ENCODE measurements around the gene NDUFS6. TPM values are rescaled to one million over a fixed set of nuclear protein-coding genes. Genes with fewer than 3 reads are reported as not detected.

Gene NDUFS6
- total RNA-seq, 1 donor from 2014 or later, result 35.1 TPM

DNA sequence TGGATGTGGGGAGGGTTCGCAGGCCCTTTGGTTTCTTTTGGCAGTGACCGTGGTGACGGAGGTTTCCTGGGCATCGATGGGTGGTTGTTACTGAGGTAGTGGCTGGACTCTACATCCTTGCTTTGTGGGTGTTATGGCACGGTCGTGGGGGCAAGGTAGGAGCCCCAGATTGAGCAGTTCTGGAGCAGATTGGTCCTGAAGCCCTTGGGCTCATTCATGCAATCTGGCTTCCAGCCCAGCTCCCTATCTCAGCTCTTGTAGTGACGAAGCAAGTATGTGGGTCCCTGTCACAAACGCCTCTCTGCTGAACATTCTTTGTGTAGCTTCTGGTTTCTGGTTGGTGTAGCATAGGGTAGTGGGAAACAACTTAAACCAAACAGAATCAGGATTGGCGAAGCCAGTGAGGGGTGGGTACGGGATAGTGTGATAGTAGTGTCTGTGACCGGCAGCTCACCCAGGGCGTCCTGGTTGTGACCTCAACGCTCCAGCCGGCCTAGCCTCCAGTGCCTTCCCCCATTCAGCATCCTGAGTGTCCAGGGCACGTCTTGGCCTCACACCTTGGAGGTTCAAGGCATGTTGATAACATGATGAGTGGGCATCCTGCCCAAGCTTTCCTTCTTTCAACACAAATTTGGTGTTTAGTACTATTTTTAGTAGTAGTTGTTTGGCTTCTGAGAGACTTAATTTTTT is 2.9 kb downstream of the NDUFS6 start:
- Mint-ChIP-seq H3K9me3 (ENCODE audit: unreplicated experiment) (no peaks in the 10 kb centered on the region), H3K36me3 (ENCODE audit: unreplicated experiment) (peaks cover 36% of the 10 kb centered on the region), H3K4me1 (ENCODE audit: unreplicated experiment) (peaks cover 24% of the 10 kb centered on the region), H3K27ac (ENCODE audit: unreplicated experiment) (no peak overlapping the region), H3K27me3 (ENCODE audit: unreplicated experiment) (no peaks in the 10 kb centered on the region), H3K4me3 (ENCODE audit: unreplicated experiment) (no peak overlapping the region)
- TF ChIP-seq CTCF (IDR thresholded peaks at IDR 0.05), result no peak
- no peak for DNase-seq (ENCODE audit: extremely low spot score, unreplicated experiment)

GRCh38 chr5:1805326-1805725 is 4.1 kb downstream of the NDUFS6 start:
- Mint-ChIP-seq H3K4me1 (ENCODE audit: unreplicated experiment) (peaks cover 20% of the 10 kb centered on the region), H3K27me3 (ENCODE audit: unreplicated experiment) (no peaks in the 10 kb centered on the region), H3K27ac (ENCODE audit: unreplicated experiment) (no peak overlapping the region), H3K4me3 (ENCODE audit: unreplicated experiment) (no peak overlapping the region), H3K36me3 (ENCODE audit: unreplicated experiment) (peaks cover 44% of the 10 kb centered on the region), H3K9me3 (ENCODE audit: unreplicated experiment) (no peaks in the 10 kb centered on the region)
- no peak for TF ChIP-seq CTCF (IDR thresholded peaks at IDR 0.05)
- no peak for DNase-seq (ENCODE audit: extremely low spot score, unreplicated experiment)

DNA sequence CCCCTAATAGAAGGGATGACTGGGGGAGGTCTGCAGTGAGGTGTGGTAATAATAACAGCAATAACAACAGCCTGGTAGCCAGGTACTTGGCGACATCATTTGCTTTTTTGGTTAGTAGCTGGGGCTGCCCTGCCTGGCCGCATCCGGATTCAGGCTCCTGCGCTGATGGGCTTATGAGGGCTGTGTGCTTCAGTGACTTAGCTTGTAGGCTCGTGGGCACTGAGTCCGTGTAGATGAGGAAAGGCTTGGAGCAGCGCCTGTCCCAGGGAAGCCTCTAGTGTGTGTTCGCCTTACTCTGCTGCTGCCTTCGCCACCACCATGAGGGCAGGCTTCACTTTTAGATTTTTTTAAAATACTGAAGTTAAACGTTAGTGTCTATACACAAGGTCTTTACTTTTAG is 4.5 kb downstream of the NDUFS6 start:
- Mint-ChIP-seq H3K36me3 (ENCODE audit: unreplicated experiment) (peaks cover 49% of the 10 kb centered on the region), H3K9me3 (ENCODE audit: unreplicated experiment) (no peaks in the 10 kb centered on the region), H3K4me1 (ENCODE audit: unreplicated experiment) (peaks cover 16% of the 10 kb centered on the region), H3K27me3 (ENCODE audit: unreplicated experiment) (no peaks in the 10 kb centered on the region), H3K4me3 (ENCODE audit: unreplicated experiment) (no peak overlapping the region), H3K27ac (ENCODE audit: unreplicated experiment) (no peak overlapping the region)
- no peak for DNase-seq (ENCODE audit: extremely low spot score, unreplicated experiment)
- no peak for TF ChIP-seq CTCF (IDR thresholded peaks at IDR 0.05)

DNA sequence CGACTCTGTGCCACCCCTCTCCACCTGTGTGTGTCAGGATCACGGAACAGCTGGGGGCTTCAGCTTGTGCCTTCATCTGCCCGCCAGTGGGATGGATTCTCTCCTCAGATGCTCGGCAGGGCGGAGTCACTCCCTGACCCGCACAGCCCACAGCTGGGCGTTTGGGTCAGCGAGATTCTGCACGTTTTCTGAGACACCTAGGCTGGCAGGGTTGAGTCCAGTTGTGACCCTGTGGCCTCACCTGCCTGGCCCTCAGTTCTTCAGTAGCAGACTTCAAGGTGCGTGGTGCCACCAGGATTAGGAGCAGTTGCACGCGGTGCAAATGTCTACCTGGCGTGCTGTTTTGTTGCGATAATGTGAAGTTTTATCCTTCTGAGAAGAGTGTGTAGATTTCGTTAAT is 5.0 kb downstream of the NDUFS6 start:
- peaks cover 52% of the 10 kb centered on the region for H3K36me3 Mint-ChIP-seq (ENCODE audit: unreplicated experiment)
- TF ChIP-seq CTCF (IDR thresholded peaks at IDR 0.05), result no peak
- DNase-seq (ENCODE audit: extremely low spot score, unreplicated experiment), result no peak
- no peaks in the 10 kb centered on the region for H3K9me3 Mint-ChIP-seq (ENCODE audit: unreplicated experiment)
- H3K27me3 Mint-ChIP-seq (ENCODE audit: unreplicated experiment), result no peaks in the 10 kb centered on the region
- H3K4me1 Mint-ChIP-seq (ENCODE audit: unreplicated experiment), result peaks cover 14% of the 10 kb centered on the region
- H3K4me3 Mint-ChIP-seq (ENCODE audit: unreplicated experiment), result no peak overlapping the region
- no peak overlapping the region for H3K27ac Mint-ChIP-seq (ENCODE audit: unreplicated experiment)

- peaks cover 56% of the 10 kb centered on the region for H3K36me3 Mint-ChIP-seq (ENCODE audit: unreplicated experiment)
- DNase-seq (ENCODE audit: extremely low spot score, unreplicated experiment), result no peak
- no peaks in the 10 kb centered on the region for H3K9me3 Mint-ChIP-seq (ENCODE audit: unreplicated experiment)
- no peaks in the 10 kb centered on the region for H3K27me3 Mint-ChIP-seq (ENCODE audit: unreplicated experiment)
- no peak overlapping the region for H3K27ac Mint-ChIP-seq (ENCODE audit: unreplicated experiment)
- TF ChIP-seq CTCF (IDR thresholded peaks at IDR 0.05), result no peak
- no peak overlapping the region for H3K4me3 Mint-ChIP-seq (ENCODE audit: unreplicated experiment)
- H3K4me1 Mint-ChIP-seq (ENCODE audit: unreplicated experiment), result peaks cover 10% of the 10 kb centered on the region
Observed at GRCh38 chr5:1806974-1807373, 5.8 kb downstream of the NDUFS6 start.
